HCT116 (cell line): Measurements from ENCODE around the gene CCNK. TPM values are rescaled to one million over a fixed set of nuclear protein-coding genes. Genes with fewer than 3 reads are reported as not detected.

Experiments
- ATAC-seq: fragments of 200-7000 bp; cut with Tn5 transposase; 2 replicates; pipeline ENCODE4 v1.9.1; 2020; ENCODE audit warnings: mild to moderate bottlenecking, moderate library complexity
- BruUV-seq: library from RNA; stranded (reverse); fragments of 400-500 nt; replicated peaks from 2 replicates; lab custom pipeline; 2021; lab: Mats Ljungman, UMichigan
- CTCF ChIA-PET: fragments of 300-600 bp; sonication (Branson Sonifier 250); formaldehyde crosslinking; loops from one replicate; lab custom pipeline; 2021; ENCODE audit warnings: antibody characterized with exemption; lab: Charles Lee
- POLR2A ChIA-PET: fragments of 300-600, 350-600 bp; sonication (Branson Sonifier 250); formaldehyde crosslinking; loops from one replicate; lab custom pipeline; 2021; ENCODE audit warnings: antibody characterized with exemption; lab: Charles Lee
- RAD21 ChIA-PET, 2 experiments: fragments of 300-600 bp; sonication (Branson Sonifier 250); formaldehyde crosslinking; loops; one replicate each; lab custom pipeline; 2023; ENCODE audit warnings: low total read pairs in 2 of 2; ENCODE audit not compliant: uncharacterized antibody in 2 of 2, unreplicated experiment in 2 of 2, low non-redundant PET in 1 of 2; lab: Charles Lee
- DNase-seq: peaks from one replicate; pipeline ENCODE4 v3.0.0-alpha.2; 2010; ENCODE audit warnings: low read depth, low spot score
- H2AFZ ChIP-seq: fragments of 200-600 bp; shearing (Covaris generic), sonication (generic); 2 replicates; pipeline ENCODE4 v1.6.1; 2017; ENCODE audit warnings: low read depth, mixed run types, mixed read lengths, antibody characterized with exemption, low read length; ENCODE audit not compliant: poor library complexity, severe bottlenecking
- H3K27ac ChIP-seq: 2 replicates; pipeline ENCODE4 v1.5.1; 2012; ENCODE audit warnings: low read depth, low read length
- H3K27me3 ChIP-seq: fragments of 200-600 bp; sonication (generic); 2 replicates; pipeline ENCODE4 v1.6.1; 2016; ENCODE audit warnings: mixed run types, low read length, mixed read lengths; ENCODE audit not compliant: insufficient read depth
- H3K36me3 ChIP-seq, 2 experiments: fragments of 200-500 bp in 1 of 2; fragments of 200-600 bp in 1 of 2; sonication (Bioruptor generic) in 1 of 2; sonication (generic) in 1 of 2; 2 replicates each; pipeline versions ENCODE4 v1.5.1 to v1.6.1; 2014 to 2016; ENCODE audit warnings: low read length in 2 of 2, inconsistent platforms in 1 of 2, mixed read lengths in 1 of 2, mixed run types in 1 of 2; ENCODE audit not compliant: insufficient read depth in 2 of 2, control insufficient read depth in 1 of 2
- H3K4me1 ChIP-seq, 2 experiments: fragments of 200-600 bp in 1 of 2; sonication (generic) in 1 of 2; 2 replicates each; pipeline versions ENCODE4 v1.5.1 to v1.6.1; 2012 to 2017; ENCODE audit warnings: low read length in 2 of 2, inconsistent platforms in 1 of 2, mild to moderate bottlenecking in 1 of 2, mixed read lengths in 1 of 2, mixed run types in 1 of 2, moderate library complexity in 1 of 2; ENCODE audit not compliant: insufficient read depth in 2 of 2, control insufficient read depth in 1 of 2
- H3K4me2 ChIP-seq: fragments of 200-600 bp; sonication (generic); 2 replicates; pipeline ENCODE4 v1.6.1; 2017; ENCODE audit warnings: mixed run types, low read length, mixed read lengths
- H3K4me3 ChIP-seq, 2 experiments: fragments of 200-600 bp in 1 of 2; sonication (generic) in 1 of 2; replicated peaks in 1 of 2; 2 replicates each; pipeline ENCODE4 v1.5.1; 2011 to 2016; ENCODE audit warnings: low read length in 2 of 2, control low read depth in 1 of 2, low read depth in 1 of 2, mild to moderate bottlenecking in 1 of 2, mixed read lengths in 1 of 2, mixed run types in 1 of 2
- H3K79me2 ChIP-seq: fragments of 200-600 bp; sonication (generic); 2 replicates; pipeline ENCODE4 v1.6.1; 2017; ENCODE audit warnings: mild to moderate bottlenecking, mixed run types, low read length, moderate library complexity, mixed read lengths; ENCODE audit not compliant: insufficient read depth
- H3K9ac ChIP-seq: fragments of 200-600 bp; sonication (generic); 2 replicates; pipeline ENCODE4 v1.6.1; 2016; ENCODE audit warnings: low read length, mixed read lengths
- H3K9me2 ChIP-seq: fragments of 200-600 bp; sonication (generic), shearing (Covaris generic); 2 replicates; pipeline ENCODE4 v1.6.1; 2017; ENCODE audit warnings: mixed run types, mild to moderate bottlenecking, moderate library complexity; ENCODE audit not compliant: insufficient read depth
- H3K9me3 ChIP-seq, 2 experiments: fragments of 200-500 bp in 1 of 2; fragments of 200-600 bp in 1 of 2; sonication (Bioruptor generic) in 1 of 2; sonication (generic) in 1 of 2; 2 replicates each; pipeline ENCODE4 v1.6.1; 2014 to 2017; ENCODE audit warnings: low read length in 2 of 2, mixed read lengths in 2 of 2, inconsistent platforms in 1 of 2, low read depth in 1 of 2, mild to moderate bottlenecking in 1 of 2, mixed run types in 1 of 2, moderate library complexity in 1 of 2; ENCODE audit not compliant: control insufficient read depth in 1 of 2, insufficient read depth in 1 of 2
- H4K20me1 ChIP-seq: fragments of 200-600 bp; sonication (generic), shearing (Covaris generic); 2 replicates; pipeline ENCODE4 v1.6.1; 2017; ENCODE audit warnings: mixed run types, mild to moderate bottlenecking, moderate library complexity; ENCODE audit not compliant: insufficient read depth
- JUND ChIP-seq: IDR thresholded peaks from 2 replicates; pipeline ENCODE4 v1.6.1; 2012
- MAX ChIP-seq: IDR thresholded peaks from 2 replicates; pipeline ENCODE4 v1.6.1; 2012
- RAD21 ChIP-seq: IDR thresholded peaks from 2 replicates; pipeline ENCODE4 v1.6.1; 2012; ENCODE audit warnings: low read depth, mild to moderate bottlenecking
- SRF ChIP-seq: IDR thresholded peaks from 2 replicates; pipeline ENCODE4 v1.6.1; 2012; ENCODE audit warnings: low read depth
- TCF7L2 ChIP-seq: IDR thresholded peaks from 2 replicates; pipeline ENCODE4 v1.7.0; 2011; ENCODE audit warnings: borderline replicate concordance, inconsistent platforms; ENCODE audit not compliant: insufficient read depth, insufficient read length; ENCODE audit errors: extremely low read depth
- YY1 ChIP-seq: IDR thresholded peaks from 2 replicates; pipeline ENCODE4 v1.6.1; 2011; ENCODE audit warnings: low read length, low read depth, moderate library complexity, mild to moderate bottlenecking; ENCODE audit not compliant: insufficient replicate concordance; ENCODE audit errors: extremely low read depth
- ZBTB33 ChIP-seq: IDR thresholded peaks from 2 replicates; pipeline ENCODE4 v1.6.1; 2011; ENCODE audit warnings: mild to moderate bottlenecking, low read length, moderate library complexity; ENCODE audit not compliant: insufficient replicate concordance; ENCODE audit errors: extremely low read depth
- ZFX ChIP-seq: fragments of 450-650 bp; IDR thresholded peaks from 2 replicates; pipeline ENCODE4 v1.6.1; 2017
- intact Hi-C: fragments of 100-400 bp; cut with micrococcal nuclease; formaldehyde crosslinking; loops from 2 replicates; pipeline ENCODE4 v1.10.0; 2022
- total RNA-seq: library from RNA; stranded (reverse); gene quantifications from one replicate; pipeline ENCODE4 v1.2.1, GENCODE V29; 2021; ENCODE audit not compliant: unreplicated experiment

Gene CCNK
- total RNA-seq, 1 experiment from 2014 or later, result 68.2 TPM

DNA sequence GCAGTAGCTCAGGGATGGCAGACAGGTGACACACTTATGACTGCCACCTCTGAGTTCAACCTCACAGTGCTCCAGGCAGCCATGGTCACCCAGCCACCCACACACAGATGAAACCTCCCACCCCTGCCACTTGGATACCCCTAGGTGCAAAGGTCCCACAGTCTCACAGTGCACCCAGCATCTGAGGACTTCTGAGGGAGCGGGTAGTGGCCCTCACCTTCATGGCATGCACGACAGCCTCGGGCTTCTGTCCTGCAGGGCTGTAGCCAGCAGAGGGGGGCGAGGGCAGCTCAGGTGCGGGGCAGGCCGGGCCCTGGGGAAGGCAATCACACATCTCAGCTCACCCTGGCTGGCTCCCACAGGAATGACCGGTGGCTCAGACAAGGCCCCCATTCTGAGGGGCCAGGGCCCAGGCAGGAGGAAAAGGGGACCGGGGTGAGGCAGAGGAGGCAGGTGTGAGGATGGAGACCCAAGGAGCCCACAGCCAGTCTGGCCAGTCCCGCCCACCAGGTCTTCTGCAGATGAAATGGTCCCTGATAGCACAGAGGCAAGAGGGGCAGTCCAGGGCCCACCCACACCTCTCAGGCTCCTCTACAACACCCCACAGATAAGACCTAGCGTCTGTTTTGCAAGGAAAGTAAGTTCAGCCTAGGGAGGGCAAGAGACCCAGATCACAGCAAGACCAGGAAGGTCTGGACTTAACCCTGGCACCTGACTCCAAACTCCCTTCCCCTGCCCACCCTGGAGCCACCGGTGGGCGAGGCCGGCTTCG lies 35.8 kb downstream of the CCNK start:
- no peaks in the 10 kb centered on the region for H3K9me3 ChIP-seq
- ChIA-PET POLR2A (no interaction called here), CTCF (interaction anchor here (1.3 kb wide), 1 partner anchor 111 kb away, joined by 3 read pairs; no protein-coding TSS in a partner anchor), RAD21 (interaction anchor here in 1 of 2 experiments (0.9 kb wide), 1 partner anchor 111 kb away, joined by 3 read pairs; no protein-coding TSS in a partner anchor)
- DNase-seq (no peak), ATAC-seq (no peak)
- H3K4me3 ChIP-seq, result no peak overlapping the region
- no peak overlapping the region for H3K9ac ChIP-seq
- no peaks in the 10 kb centered on the region; a peak in 2 of 4 replicates for H3K4me1 ChIP-seq
- H4K20me1 ChIP-seq, result no peaks in the 10 kb centered on the region
- H3K27me3 ChIP-seq, result no peaks in the 10 kb centered on the region
- peaks cover 0 to 4% of the 10 kb centered on the region in 2 experiments; a peak in 1 of 4 replicates for H3K36me3 ChIP-seq
- intact Hi-C loops, result no loop called here
- H3K9me2 ChIP-seq, result no peaks in the 10 kb centered on the region
- TF ChIP-seq JUND (no peak), RAD21 (no peak), MAX (no peak), ZBTB33 (no peak), SRF (no peak), ZFX (no peak), YY1 (no peak), TCF7L2 (no peak)
- H2AFZ ChIP-seq, result no peak overlapping the region
- BruUV-seq, result no TSS peak
- peaks cover 4% of the 10 kb centered on the region; the same call in 1 of the 2 replicates for H3K79me2 ChIP-seq
- H3K4me2 ChIP-seq, result no peak overlapping the region
- no peak overlapping the region for H3K27ac ChIP-seq
